PFSK-1 (cell line): Measurements from ENCODE around the gene ATP2B2.

ENCODE experiments used
- FOXP2 ChIP-seq: optimal IDR thresholded peaks from 2 replicates; pipeline ENCODE3; 2011; ENCODE audit warnings: borderline replicate concordance, control low read depth, inconsistent platforms; ENCODE audit not compliant: insufficient read depth; ENCODE audit errors: extremely low read length, extremely low read depth
- POLR2AphosphoS5 ChIP-seq: IDR thresholded peaks from 2 replicates; pipeline ENCODE4 v1.6.1; 2012; ENCODE audit warnings: low read depth, mild to moderate bottlenecking, control low read depth, low read length, moderate library complexity
- REST ChIP-seq, 2 experiments: IDR thresholded peaks; 2 replicates each; pipeline versions ENCODE4 v1.6.1 to v1.8.0; 2011 to 2012; ENCODE audit warnings: low read depth in 2 of 2, low read length in 2 of 2, control low read depth in 1 of 2, inconsistent platforms in 1 of 2, mild to moderate bottlenecking in 1 of 2, moderate library complexity in 1 of 2; ENCODE audit not compliant: insufficient read depth in 1 of 2
- SIN3A ChIP-seq: IDR thresholded peaks from 2 replicates; pipeline ENCODE4 v1.6.1; 2012; ENCODE audit warnings: mild to moderate bottlenecking, low read length, moderate library complexity, borderline replicate concordance; ENCODE audit not compliant: insufficient read depth
- TAF1 ChIP-seq: IDR thresholded peaks from 2 replicates; pipeline ENCODE4 v1.6.1; 2012; ENCODE audit warnings: low read length, control low read depth, borderline replicate concordance; ENCODE audit not compliant: insufficient read depth

Gene ATP2B2

DNA sequence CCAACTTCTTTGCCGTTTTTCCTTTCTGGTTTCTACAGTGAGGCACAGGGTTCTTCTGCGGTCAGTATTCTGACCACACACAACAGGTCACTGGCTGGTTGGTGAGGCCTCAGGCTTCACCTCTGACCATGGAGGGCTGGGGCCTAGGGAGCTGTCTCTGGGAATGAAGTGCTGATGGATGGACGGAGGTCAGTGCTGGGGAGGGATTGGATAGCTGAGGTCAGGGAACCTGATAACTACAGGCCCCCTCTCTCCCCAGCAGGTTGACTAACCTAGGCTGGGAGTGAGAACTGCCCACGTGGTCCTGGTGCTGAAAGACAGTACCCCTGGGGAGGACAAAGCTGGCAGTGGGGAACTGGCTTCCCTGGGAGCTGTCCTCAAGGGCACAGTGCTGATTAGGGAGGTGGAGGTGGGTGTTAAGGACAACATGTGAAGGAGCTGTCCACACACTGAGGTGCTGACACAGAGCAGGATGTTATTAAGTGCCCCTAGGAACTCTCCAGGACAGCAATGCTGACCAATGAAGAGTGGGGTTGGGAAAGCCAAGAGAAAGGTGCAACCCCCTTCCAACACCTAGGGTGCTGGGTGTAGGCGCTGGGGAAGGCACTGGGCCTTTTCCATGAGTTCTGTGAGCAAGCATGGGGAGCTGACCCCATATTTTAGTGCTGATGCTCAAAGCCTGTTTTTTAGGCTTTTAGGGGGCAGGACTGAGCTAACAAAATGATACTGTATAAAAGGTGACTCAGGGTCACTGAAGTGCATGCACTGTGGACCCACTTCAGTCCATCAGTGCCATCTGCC is 45.2 kb downstream of the ATP2B2 start:
- no peak for TF ChIP-seq FOXP2
- peak; percentile 96 to 98 for TF ChIP-seq REST (IDR thresholded peaks at IDR 0.05; ENCODE audit: insufficient read depth in 1 of 2, low read depth in 2 of 2, low read length in 2 of 2)
- peak; percentile 96; the same call in 1 of the 2 replicates for TF ChIP-seq SIN3A

GRCh38 chr3:10457560-10457959 is 47.8 kb downstream of the ATP2B2 start:
- TF ChIP-seq SIN3A (no peak), POLR2AphosphoS5 (no peak)

- TF ChIP-seq POLR2AphosphoS5, result no peak
- no peak for TF ChIP-seq REST (IDR thresholded peaks at IDR 0.05; ENCODE audit: insufficient read depth in 1 of 2, low read depth in 2 of 2, low read length in 2 of 2)
- no peak for TF ChIP-seq FOXP2
Observed at GRCh38 chr3:10456981-10457380, 48.4 kb downstream of the ATP2B2 start.

DNA sequence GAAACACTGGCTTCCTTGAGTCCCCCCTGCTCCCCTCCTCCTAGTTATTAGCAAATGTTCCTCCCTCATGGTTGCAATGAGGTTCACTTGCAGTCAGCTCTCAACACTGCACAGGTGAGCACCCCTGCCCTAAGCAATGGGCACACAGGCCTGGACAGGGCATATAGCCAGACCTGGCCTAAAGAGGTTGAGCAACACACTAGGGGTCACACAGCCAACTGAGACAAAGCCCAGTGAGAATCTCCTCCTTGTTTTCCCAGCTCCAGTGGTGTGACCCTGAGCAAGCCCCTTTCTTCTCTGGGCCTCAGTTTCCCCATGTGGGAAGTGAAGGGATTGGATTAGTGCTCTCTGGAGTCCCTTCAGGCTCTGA is 49.9 kb downstream of the ATP2B2 start:
- TF ChIP-seq POLR2AphosphoS5 (no peak), REST (IDR thresholded peaks at IDR 0.05; ENCODE audit: insufficient read depth in 1 of 2, low read depth in 2 of 2, low read length in 2 of 2) (no peak), TAF1 (no peak), FOXP2 (no peak), SIN3A (no peak)

- TF ChIP-seq SIN3A (no peak), POLR2AphosphoS5 (no peak), FOXP2 (no peak), REST (IDR thresholded peaks at IDR 0.05; ENCODE audit: insufficient read depth in 1 of 2, low read depth in 2 of 2, low read length in 2 of 2) (no peak), TAF1 (no peak)
Observed at GRCh38 chr3:10454907-10455544, 50.4 kb downstream of the ATP2B2 start.
